Bronchial epithelial cell (primary cell): Measurements from ENCODE around the gene CD7. TPM values are rescaled to one million over a fixed set of nuclear protein-coding genes. Genes with fewer than 3 reads are reported as not detected.

Experiments used
- DNase-seq: peaks from one replicate; pipeline ENCODE4 v3.0.0-alpha.2; 2010; ENCODE audit warnings: low read depth
- FAIRE-seq: peaks from 2 replicates; lab custom pipeline; 2011; peaks lifted over from hg19 to GRCh38; lab: Jason Lieb, UNC
- H3K27me3 ChIP-seq: 2 replicates; pipeline ENCODE4 v1.5.1; 2011; ENCODE audit warnings: low read length; ENCODE audit not compliant: control insufficient read depth, insufficient read depth
- H3K36me3 ChIP-seq: 2 replicates; pipeline ENCODE4 v1.5.1; 2011; ENCODE audit warnings: low read length; ENCODE audit not compliant: control insufficient read depth, insufficient read depth
- H3K4me3 ChIP-seq: 2 replicates; pipeline ENCODE4 v1.5.1; 2011; ENCODE audit warnings: mild to moderate bottlenecking, low read depth, low read length, control low read depth
- total RNA-seq: library from RNA; depleted of rRNA; stranded (reverse); fragments of >200 nt; gene quantifications from 2 replicates; pipeline ENCODE4 v1.2.1, GENCODE V29; 2014
- TF ChIP-seq, protein P1 (sequence below): IDR thresholded peaks from 2 replicates; pipeline ENCODE4 v1.5.1; 2011; ENCODE audit warnings: mild to moderate bottlenecking, moderate library complexity, low read length, control low read depth, inconsistent platforms; ENCODE audit not compliant: insufficient read depth, severe bottlenecking

CD7 gene
- total RNA-seq, 1 donor from 2014 or later, result not detected

- FAIRE-seq (no peak), DNase-seq (no peak)
- Histone ChIP-seq H3K36me3 (peaks cover 26% of the 10 kb centered on the region), H3K4me3 (no peak overlapping the region), H3K27me3 (no peaks in the 10 kb centered on the region)
- TF ChIP-seq, protein P1, sequence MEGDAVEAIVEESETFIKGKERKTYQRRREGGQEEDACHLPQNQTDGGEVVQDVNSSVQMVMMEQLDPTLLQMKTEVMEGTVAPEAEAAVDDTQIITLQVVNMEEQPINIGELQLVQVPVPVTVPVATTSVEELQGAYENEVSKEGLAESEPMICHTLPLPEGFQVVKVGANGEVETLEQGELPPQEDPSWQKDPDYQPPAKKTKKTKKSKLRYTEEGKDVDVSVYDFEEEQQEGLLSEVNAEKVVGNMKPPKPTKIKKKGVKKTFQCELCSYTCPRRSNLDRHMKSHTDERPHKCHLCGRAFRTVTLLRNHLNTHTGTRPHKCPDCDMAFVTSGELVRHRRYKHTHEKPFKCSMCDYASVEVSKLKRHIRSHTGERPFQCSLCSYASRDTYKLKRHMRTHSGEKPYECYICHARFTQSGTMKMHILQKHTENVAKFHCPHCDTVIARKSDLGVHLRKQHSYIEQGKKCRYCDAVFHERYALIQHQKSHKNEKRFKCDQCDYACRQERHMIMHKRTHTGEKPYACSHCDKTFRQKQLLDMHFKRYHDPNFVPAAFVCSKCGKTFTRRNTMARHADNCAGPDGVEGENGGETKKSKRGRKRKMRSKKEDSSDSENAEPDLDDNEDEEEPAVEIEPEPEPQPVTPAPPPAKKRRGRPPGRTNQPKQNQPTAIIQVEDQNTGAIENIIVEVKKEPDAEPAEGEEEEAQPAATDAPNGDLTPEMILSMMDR, result no peak
These were observed 47.4 kb downstream of the CD7 start for GRCh38 chr17:82269882-82270500.

DNA sequence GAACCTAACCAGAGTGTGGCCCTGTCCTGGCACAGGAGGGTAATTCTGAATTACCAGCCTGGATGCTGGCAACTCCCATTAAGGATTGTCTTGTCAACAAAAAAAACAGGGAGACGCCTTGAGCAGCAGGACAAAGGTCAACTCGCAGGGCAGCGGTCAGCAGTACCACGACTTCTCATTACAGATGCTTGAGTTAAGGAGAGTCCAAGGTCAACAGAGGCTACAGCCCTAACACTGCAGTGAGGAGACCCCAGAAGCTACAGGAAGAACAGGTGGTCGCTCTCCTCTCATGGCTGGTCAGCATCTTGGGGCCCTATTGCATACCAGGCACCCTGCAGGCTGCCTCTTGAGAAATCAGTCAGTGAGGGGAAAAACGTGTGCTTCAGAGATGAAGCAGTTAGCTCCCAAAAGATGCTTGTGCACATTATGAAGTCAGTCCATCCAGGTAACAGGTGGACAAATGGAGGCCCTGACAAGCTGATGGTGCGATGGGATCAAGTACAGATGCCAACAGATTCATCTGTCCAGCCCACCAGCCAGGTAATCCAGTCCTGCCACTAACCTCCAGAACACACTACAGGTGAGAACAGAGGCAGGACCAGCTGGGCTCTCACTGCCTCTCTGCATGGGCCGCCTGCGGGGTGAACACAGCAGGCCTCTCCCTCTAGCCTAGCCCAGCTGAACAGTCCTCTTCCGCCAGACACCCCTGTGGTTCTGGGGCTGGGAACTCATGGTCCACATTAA is 48.1 kb downstream of the CD7 start:
- Histone ChIP-seq H3K4me3 (no peak overlapping the region), H3K27me3 (no peaks in the 10 kb centered on the region), H3K36me3 (peaks cover 29% of the 10 kb centered on the region)
- DNase-seq (no peak), FAIRE-seq (no peak)
- TF ChIP-seq, protein P1, result no peak

DNA sequence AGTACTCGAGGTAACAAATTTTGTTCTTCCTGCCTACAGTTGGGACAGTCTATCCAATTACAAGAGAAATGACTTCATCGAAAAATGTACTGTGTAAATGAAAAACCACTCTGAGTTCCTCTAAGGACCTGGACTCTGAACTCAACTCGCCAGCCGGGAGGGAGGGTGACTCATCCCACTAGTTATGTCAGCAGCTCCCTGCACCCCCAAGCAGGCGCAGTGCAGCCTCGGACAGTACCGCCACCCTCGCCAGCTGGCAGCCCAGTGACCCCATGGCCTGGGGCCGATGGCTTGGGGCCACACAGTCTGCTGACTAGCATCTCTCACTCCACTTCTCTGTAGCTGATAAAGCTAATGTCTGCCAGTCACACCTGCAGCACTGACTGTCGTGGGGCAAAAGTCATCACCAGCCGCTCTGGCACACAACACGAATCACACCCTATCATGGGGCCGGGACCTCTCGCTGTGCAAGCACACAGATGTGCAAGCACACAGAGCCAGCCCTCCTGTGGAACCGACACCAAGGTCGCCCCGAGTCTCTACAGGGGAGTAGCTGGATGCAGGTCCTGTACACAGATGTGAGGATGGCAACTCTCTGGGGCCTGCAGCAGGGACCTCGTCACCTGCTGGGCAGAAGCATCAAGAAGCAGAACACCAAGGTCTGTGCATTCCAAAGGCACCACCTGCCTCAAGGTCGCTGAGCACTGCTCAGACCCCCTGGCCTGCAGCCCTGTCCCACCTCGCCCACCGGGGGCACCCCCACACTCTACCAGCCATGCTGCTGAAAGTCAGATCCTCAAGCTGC is 49.6 kb downstream of the CD7 start:
- Histone ChIP-seq H3K4me3 (no peak overlapping the region), H3K27me3 (no peaks in the 10 kb centered on the region), H3K36me3 (peaks cover 42% of the 10 kb centered on the region)
- FAIRE-seq (no peak), DNase-seq (peak; percentile 83)
- TF ChIP-seq, protein P1, result no peak

DNA sequence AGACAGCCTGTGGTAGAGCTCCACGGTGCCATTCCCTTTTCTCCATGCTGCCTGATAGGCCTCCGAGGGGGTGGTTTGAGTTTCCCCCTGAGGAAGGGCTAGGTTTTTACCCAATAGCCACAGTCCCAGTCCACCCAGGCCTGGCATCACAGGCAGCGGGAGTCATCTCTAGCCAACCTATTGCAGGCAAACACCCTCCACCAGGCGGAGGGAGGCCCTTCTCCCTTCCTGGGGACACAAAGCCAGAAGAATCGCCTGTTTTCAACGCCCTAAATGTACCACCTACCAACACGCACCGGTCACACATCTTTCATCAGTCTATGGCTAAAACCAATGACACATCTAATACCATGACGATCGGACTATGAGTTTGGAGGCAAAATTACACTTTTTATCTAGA is 51.3 kb downstream of the CD7 start:
- FAIRE-seq, result no peak
- no peak overlapping the region for H3K4me3 ChIP-seq
- peaks cover 44% of the 10 kb centered on the region for H3K36me3 ChIP-seq
- TF ChIP-seq, protein P1, result no peak
- DNase-seq, result no peak
- H3K27me3 ChIP-seq, result no peaks in the 10 kb centered on the region

Other genes starting within 250 kb of the CD7 start
- gene FASN, start 219.4 kb downstream of the CD7 start, total RNA-seq, result 37.1 and 38.5 TPM in 2 replicates
- gene CCDC57, start 104.8 kb downstream of the CD7 start, total RNA-seq, result 8.1 and 10.8 TPM in 2 replicates
- 162 and 205 TPM in 2 replicates for gene SLC16A3, start 88.6 kb downstream of the CD7 start, total RNA-seq
- gene CSNK1D, start 43.9 kb downstream of the CD7 start, total RNA-seq, result 64.9 and 72.4 TPM in 2 replicates
- gene SECTM1, start 16.2 kb upstream of the CD7 start, total RNA-seq, result 1.3 and 3.7 TPM in 2 replicates
- gene TEX19, start 41.6 kb upstream of the CD7 start, total RNA-seq, result not detected in 2 replicates
- not detected in 2 replicates for gene UTS2R, start 54.2 kb upstream of the CD7 start, total RNA-seq
- 8.2 and 9.7 TPM in 2 replicates for gene HEXD, start 100.7 kb upstream of the CD7 start, total RNA-seq
- 25.0 and 26.5 TPM in 2 replicates for gene OGFOD3, start 101.0 kb upstream of the CD7 start, total RNA-seq
- gene CYBC1, start 133.1 kb upstream of the CD7 start, total RNA-seq, result 31.3 and 33.8 TPM in 2 replicates
- gene NARF, start 141.1 kb upstream of the CD7 start, total RNA-seq, result 40.0 and 40.1 TPM in 2 replicates
- 38.8 and 44.0 TPM in 2 replicates for gene FOXK2, start 202.1 kb upstream of the CD7 start, total RNA-seq